Measurements from ENCODE around the gene FRY.

GRCh38 chr13:32032759-32033158 is 1.2 kb downstream of the FRY start:
- TF ChIP-seq ZFP30 (CRISPR knock-in tag; IDR thresholded peaks at IDR 0.05) (no peak), CSRNP3 (CRISPR knock-in tag; IDR thresholded peaks at IDR 0.05) (no peak)

All from SK-N-SH treated with all-trans-retinoic acid at 6 μM for 48 hours (cell line).